Measurements from ENCODE around the gene DHH. TPM values are rescaled to one million over a fixed set of nuclear protein-coding genes. Genes with fewer than 3 reads are reported as not detected.

The DHH gene
- polyA plus RNA-seq (2012; rRNA removed): 0.08 and 0.13 TPM in 2 replicates
- polyA plus RNA-seq (2012; cell fraction: cytosol; rRNA removed): 0.03 and 0.08 TPM in 2 replicates
- 0.12 and 0.14 TPM in 2 replicates for polyA plus RNA-seq (2012; cell fraction: nucleus; rRNA removed)

DNA sequence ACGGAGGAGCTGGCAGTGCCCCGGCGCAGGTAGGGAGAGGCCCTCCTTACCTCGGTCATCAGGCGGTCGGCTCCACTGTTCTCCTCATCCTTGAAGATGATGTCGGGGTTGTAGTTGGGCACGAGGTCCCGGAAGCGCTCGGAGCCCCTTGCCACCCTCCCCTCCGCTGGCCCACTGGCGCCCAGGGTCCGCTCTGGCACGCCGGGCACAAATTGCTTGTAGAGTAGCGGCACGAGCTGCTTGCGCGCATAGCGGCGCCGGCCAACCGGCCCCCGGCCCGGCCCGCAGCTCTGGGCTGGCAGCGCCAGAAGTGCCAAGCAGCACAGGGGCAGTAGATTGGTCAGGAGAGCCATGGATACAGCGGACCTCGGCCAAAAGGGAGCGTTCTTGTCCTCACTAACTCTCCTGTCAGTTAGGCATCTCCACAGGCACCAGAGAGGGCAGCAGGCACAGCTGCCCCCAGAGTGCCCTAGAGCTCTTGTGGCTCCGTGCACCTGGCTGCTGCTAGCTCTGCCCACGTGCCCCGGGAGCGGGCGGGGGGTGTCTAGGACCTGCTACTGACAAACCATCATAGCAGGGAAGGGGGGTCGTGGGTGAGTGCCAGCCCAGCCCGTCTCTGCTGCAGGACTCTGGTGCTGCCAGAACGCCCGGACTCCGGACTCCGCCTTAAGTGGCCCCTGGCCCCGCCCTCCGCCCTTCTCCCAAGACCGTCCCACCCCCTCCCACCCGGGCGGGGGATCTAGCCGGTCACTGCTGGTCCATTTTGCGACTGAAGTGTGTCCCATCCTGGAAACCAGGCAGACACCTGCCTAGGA lies at the start of gene DHH:
TSS of gene DHH (minus strand) at position 642 of the 815 bp plus-strand sequence. CDS start at position 353, 289 bp downstream.
- DNase-seq: peak; percentile 72
- no peaks in the 10 kb centered on the region for H3K9me3 ChIP-seq
- ChIA-PET POLR2A (interaction anchor here (0.9 to 2.6 kb wide), 5 partner anchors 11 to 37 kb away, joined by 4 to 10 read pairs (median 8); partner anchors contain the start of genes RHEBL1 and TUBA1B), CTCF (interaction anchor here (0.6 to 25.0 kb wide), 11 partner anchors 11 to 418 kb away, joined by 3 to 315 read pairs (median 8); partner anchors contain the start of genes DDX23, LMBR1L, RHEBL1 and TUBA1B)
- no peak within 1 kb of the TSS for H3K27ac ChIP-seq (ENCODE audit: low read depth in 2 of 2, low read length in 1 of 2)
- WGBS (ENCODE audit: low lambda C conversion rate): 28% methylated on average over 23 of the region's 49 CpGs
- peaks cover 12% of the 10 kb centered on the region; the same call in 1 of the 2 replicates for H3K27me3 ChIP-seq (ENCODE audit: insufficient read depth)
- H3K4me3 ChIP-seq (ENCODE audit: low read depth in 2 of 2, low read length in 1 of 2): peak within 1 kb of the TSS in 1 of 2 experiments; percentile 37; a peak in 2 of 4 replicates
- H3F3A ChIP-seq (replicated peaks; ENCODE audit: insufficient read depth): no peaks in the 10 kb centered on the region
- H4K20me1 ChIP-seq (ENCODE audit: insufficient read depth): no peaks in the 10 kb centered on the region
- no peak within 1 kb of the TSS for H2AFZ ChIP-seq (ENCODE audit: low read depth)
- H3K4me1 ChIP-seq (ENCODE audit: control insufficient read depth in 1 of 2, insufficient read depth in 2 of 2, low read depth in 1 of 2, low read length in 1 of 2): peaks cover 0 to 28% of the 10 kb centered on the region in 2 experiments; a peak in 1 of 4 replicates
- no peaks in the 10 kb centered on the region for H3K79me2 ChIP-seq (ENCODE audit: insufficient read depth)
- no peaks in the 10 kb centered on the region for H3K9me2 ChIP-seq
- peak within 1 kb of the TSS; percentile 69 for H3K4me2 ChIP-seq
- peak; percentile 37; the same call in 1 of the 2 replicates for TF ChIP-seq USF1 (IDR thresholded peaks at IDR 0.05; ENCODE audit: borderline replicate concordance, low read depth)
- TF ChIP-seq GATA2 (CRISPR knock-in tag; IDR thresholded peaks at IDR 0.05): no peak
- peak; percentile 53 for TF ChIP-seq MXI1 (IDR thresholded peaks at IDR 0.05; ENCODE audit: low read depth, low read length)
- TF ChIP-seq, protein P1, sequence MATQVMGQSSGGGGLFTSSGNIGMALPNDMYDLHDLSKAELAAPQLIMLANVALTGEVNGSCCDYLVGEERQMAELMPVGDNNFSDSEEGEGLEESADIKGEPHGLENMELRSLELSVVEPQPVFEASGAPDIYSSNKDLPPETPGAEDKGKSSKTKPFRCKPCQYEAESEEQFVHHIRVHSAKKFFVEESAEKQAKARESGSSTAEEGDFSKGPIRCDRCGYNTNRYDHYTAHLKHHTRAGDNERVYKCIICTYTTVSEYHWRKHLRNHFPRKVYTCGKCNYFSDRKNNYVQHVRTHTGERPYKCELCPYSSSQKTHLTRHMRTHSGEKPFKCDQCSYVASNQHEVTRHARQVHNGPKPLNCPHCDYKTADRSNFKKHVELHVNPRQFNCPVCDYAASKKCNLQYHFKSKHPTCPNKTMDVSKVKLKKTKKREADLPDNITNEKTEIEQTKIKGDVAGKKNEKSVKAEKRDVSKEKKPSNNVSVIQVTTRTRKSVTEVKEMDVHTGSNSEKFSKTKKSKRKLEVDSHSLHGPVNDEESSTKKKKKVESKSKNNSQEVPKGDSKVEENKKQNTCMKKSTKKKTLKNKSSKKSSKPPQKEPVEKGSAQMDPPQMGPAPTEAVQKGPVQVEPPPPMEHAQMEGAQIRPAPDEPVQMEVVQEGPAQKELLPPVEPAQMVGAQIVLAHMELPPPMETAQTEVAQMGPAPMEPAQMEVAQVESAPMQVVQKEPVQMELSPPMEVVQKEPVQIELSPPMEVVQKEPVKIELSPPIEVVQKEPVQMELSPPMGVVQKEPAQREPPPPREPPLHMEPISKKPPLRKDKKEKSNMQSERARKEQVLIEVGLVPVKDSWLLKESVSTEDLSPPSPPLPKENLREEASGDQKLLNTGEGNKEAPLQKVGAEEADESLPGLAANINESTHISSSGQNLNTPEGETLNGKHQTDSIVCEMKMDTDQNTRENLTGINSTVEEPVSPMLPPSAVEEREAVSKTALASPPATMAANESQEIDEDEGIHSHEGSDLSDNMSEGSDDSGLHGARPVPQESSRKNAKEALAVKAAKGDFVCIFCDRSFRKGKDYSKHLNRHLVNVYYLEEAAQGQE (IDR thresholded peaks at IDR 0.05; ENCODE audit: low read depth, low read length): no peak
- H3K9ac ChIP-seq: no peak within 1 kb of the TSS
- peaks cover 8 to 9% of the 10 kb centered on the region in 2 experiments for H3K36me3 ChIP-seq (replicated peaks in 1 of 2; ENCODE audit: control insufficient read depth in 1 of 2, insufficient read depth in 2 of 2, low read length in 1 of 2)

DNA sequence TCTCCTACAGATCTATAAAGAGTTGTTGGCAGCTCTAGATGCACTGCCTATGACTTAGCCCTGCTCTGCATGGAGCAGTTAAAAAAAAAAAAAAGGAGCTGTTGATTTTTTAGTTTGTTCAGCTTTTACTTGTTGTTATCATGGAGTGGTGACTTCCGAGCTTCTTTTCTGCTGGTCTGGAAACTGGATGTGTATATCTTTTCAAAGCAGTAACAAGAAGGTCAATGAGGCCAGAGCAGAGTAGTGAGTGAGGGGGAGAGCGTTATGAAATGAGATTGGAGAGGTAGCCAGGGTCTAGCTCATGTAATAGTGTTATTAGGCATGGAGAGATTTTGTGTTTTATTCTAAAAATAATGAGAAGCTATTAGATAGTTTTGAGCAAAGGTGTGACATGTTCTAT lies 49.8 kb upstream of the DHH start:
- Histone ChIP-seq H3K79me2 (ENCODE audit: insufficient read depth) (no peaks in the 10 kb centered on the region), H3K4me1 (ENCODE audit: control insufficient read depth in 1 of 2, insufficient read depth in 2 of 2, low read depth in 1 of 2, low read length in 1 of 2) (no peaks in the 10 kb centered on the region), H3K9me3 (no peaks in the 10 kb centered on the region), H3K27ac (ENCODE audit: low read depth in 2 of 2, low read length in 1 of 2) (no peak overlapping the region), H3K36me3 (replicated peaks in 1 of 2; ENCODE audit: control insufficient read depth in 1 of 2, insufficient read depth in 2 of 2, low read length in 1 of 2) (no peaks in the 10 kb centered on the region), H3K4me3 (ENCODE audit: low read depth in 2 of 2, low read length in 1 of 2) (no peak overlapping the region), H2AFZ (ENCODE audit: low read depth) (no peak overlapping the region), H3F3A (replicated peaks; ENCODE audit: insufficient read depth) (no peaks in the 10 kb centered on the region), H3K9ac (no peak overlapping the region), H4K20me1 (ENCODE audit: insufficient read depth) (no peaks in the 10 kb centered on the region), H3K4me2 (no peak overlapping the region), H3K9me2 (no peaks in the 10 kb centered on the region), H3K27me3 (ENCODE audit: insufficient read depth) (no peaks in the 10 kb centered on the region)
- no peak for TF ChIP-seq CHD2 (IDR thresholded peaks at IDR 0.05; ENCODE audit: low read length, partially characterized antibody)
- no peak for TF ChIP-seq EZH2phosphoT487 (IDR thresholded peaks at IDR 0.05; ENCODE audit: borderline replicate concordance, low read depth)
- no peak for TF ChIP-seq SIN3A (IDR thresholded peaks at IDR 0.05; ENCODE audit: borderline replicate concordance, low read depth, low read length)
- no peak for TF ChIP-seq POLR2AphosphoS5 (IDR thresholded peaks at IDR 0.05; ENCODE audit: low read depth, low read length)
- TF ChIP-seq NRF1 (IDR thresholded peaks at IDR 0.05; ENCODE audit: low read depth, low read length): no peak
- TF ChIP-seq NFIC (IDR thresholded peaks at IDR 0.05; ENCODE audit: borderline replicate concordance): no peak
- TF ChIP-seq CTCF (IDR thresholded peaks at IDR 0.05): no peak
- TF ChIP-seq TEAD4 (IDR thresholded peaks at IDR 0.05; ENCODE audit: borderline replicate concordance, insufficient read depth): no peak
- no peak for TF ChIP-seq MAX (IDR thresholded peaks at IDR 0.05; ENCODE audit: low read depth)
- no peak for TF ChIP-seq ELF1 (IDR thresholded peaks at IDR 0.05)
- TF ChIP-seq FOXJ3 (CRISPR knock-in tag; IDR thresholded peaks at IDR 0.05): no peak
- POLR2A ChIA-PET: interaction anchor here (0.8 kb wide), 1 partner anchor 13 kb away, joined by 5 read pairs; the partner anchor contains the start of gene TUBA1B
- 89% methylated on average over 2 of the region's 2 CpGs for WGBS (ENCODE audit: low lambda C conversion rate)
- CTCF ChIA-PET: interaction anchor here (0.6 to 1.9 kb wide), 2 partner anchors 14 to 91 kb away, joined by 4 to 7 read pairs; partner anchors contain the start of gene TUBA1B
- no peak for DNase-seq

Data from SK-N-SH (cell line).